Osteocyte (in vitro differentiated cells): ENCODE results near the gene IDH2. TPM values are rescaled to one million over a fixed set of nuclear protein-coding genes. Genes with fewer than 3 reads are reported as not detected.

ENCODE experiments used
- DNase-seq: peaks from one replicate; pipeline ENCODE4 v3.0.0; 2021; ENCODE audit warnings: mixed read lengths; ENCODE audit not compliant: unreplicated experiment; ENCODE audit errors: extremely low spot score
- H3K27ac Mint-ChIP-seq: one replicate; pipeline ENCODE4 v1.8.0; 2021; ENCODE audit warnings: mild to moderate bottlenecking, mixed read lengths; ENCODE audit not compliant: unreplicated experiment
- H3K27me3 Mint-ChIP-seq: one replicate; pipeline ENCODE4 v1.8.0; 2021; ENCODE audit warnings: mixed read lengths; ENCODE audit not compliant: unreplicated experiment
- H3K36me3 Mint-ChIP-seq: one replicate; pipeline ENCODE4 v1.8.0; 2021; ENCODE audit warnings: mixed read lengths; ENCODE audit not compliant: unreplicated experiment
- H3K4me1 Mint-ChIP-seq: one replicate; pipeline ENCODE4 v1.8.0; 2021; ENCODE audit warnings: mixed read lengths; ENCODE audit not compliant: unreplicated experiment
- H3K4me3 Mint-ChIP-seq: one replicate; pipeline ENCODE4 v1.8.0; 2021; ENCODE audit warnings: mild to moderate bottlenecking, moderate library complexity, mixed read lengths; ENCODE audit not compliant: unreplicated experiment
- H3K9me3 Mint-ChIP-seq: one replicate; pipeline ENCODE4 v1.8.0; 2021; ENCODE audit warnings: mixed read lengths; ENCODE audit not compliant: unreplicated experiment
- CTCF ChIP-seq: fragments of 200-600 bp; sonication (generic); IDR thresholded peaks from 2 replicates; pipeline ENCODE4 v1.5.0; 2021; ENCODE audit warnings: antibody characterized with exemption, mild to moderate bottlenecking, moderate library complexity
- total RNA-seq: library from RNA; stranded (reverse); gene quantifications from 2 replicates; pipeline ENCODE4 v1.2.1, GENCODE V29; 2021

The IDH2 gene
- total RNA-seq, 1 donor from 2014 or later: 93.0 TPM

- Mint-ChIP-seq H3K9me3 (no peaks in the 10 kb centered on the region), H3K27ac (no peak overlapping the region), H3K27me3 (no peaks in the 10 kb centered on the region), H3K4me3 (no peak overlapping the region), H3K4me1 (peaks cover 15% of the 10 kb centered on the region), H3K36me3 (peaks cover 25% of the 10 kb centered on the region)
- DNase-seq: no peak
- TF ChIP-seq CTCF: no peak
Observed at GRCh38 chr15:90090226-90090848, 11.9 kb downstream of the IDH2 start.

GRCh38 chr15:90087454-90088154 is 14.7 kb downstream of the IDH2 start:
- TF ChIP-seq CTCF: no peak
- Mint-ChIP-seq H3K9me3 (no peaks in the 10 kb centered on the region), H3K4me3 (no peak overlapping the region), H3K36me3 (peaks cover 35% of the 10 kb centered on the region), H3K4me1 (peaks cover 14% of the 10 kb centered on the region), H3K27ac (no peak overlapping the region), H3K27me3 (no peaks in the 10 kb centered on the region)
- no peak for DNase-seq

- no peak for DNase-seq
- no peak overlapping the region for H3K27ac Mint-ChIP-seq
Observed at GRCh38 chr15:90086868-90087268, 15.4 kb downstream of the IDH2 start.

GRCh38 chr15:90085565-90085964 is 16.7 kb downstream of the IDH2 start:
- no peak for DNase-seq
- no peak overlapping the region for H3K4me3 Mint-ChIP-seq
- TF ChIP-seq CTCF: no peak
- peaks cover 17% of the 10 kb centered on the region for H3K4me1 Mint-ChIP-seq
- H3K27ac Mint-ChIP-seq: no peak overlapping the region
- H3K9me3 Mint-ChIP-seq: no peaks in the 10 kb centered on the region
- no peaks in the 10 kb centered on the region for H3K27me3 Mint-ChIP-seq
- H3K36me3 Mint-ChIP-seq: peaks cover 30% of the 10 kb centered on the region

More at GRCh38 chr15:90086868-90087268, 15.4 kb downstream of the IDH2 start:
- Mint-ChIP-seq H3K9me3 (no peaks in the 10 kb centered on the region), H3K27me3 (no peaks in the 10 kb centered on the region), H3K4me3 (no peak overlapping the region), H3K36me3 (peaks cover 35% of the 10 kb centered on the region), H3K4me1 (peaks cover 16% of the 10 kb centered on the region)
- peak; percentile 70 for TF ChIP-seq CTCF

GRCh38 chr15:90084876-90085423 is 17.3 kb downstream of the IDH2 start:
- Mint-ChIP-seq H3K4me1 (peaks cover 17% of the 10 kb centered on the region), H3K27me3 (no peaks in the 10 kb centered on the region), H3K9me3 (no peaks in the 10 kb centered on the region), H3K4me3 (no peak overlapping the region), H3K36me3 (peaks cover 28% of the 10 kb centered on the region), H3K27ac (no peak overlapping the region)
- TF ChIP-seq CTCF: no peak
- DNase-seq: no peak
